ENCODE measurements around the gene APOA4. TPM values are rescaled to one million over a fixed set of nuclear protein-coding genes. Genes with fewer than 3 reads are reported as not detected.

APOA4 gene
- total and polyA plus RNA-seq, 4 donors, result 0.89 to 382 (median 131) TPM

DNA sequence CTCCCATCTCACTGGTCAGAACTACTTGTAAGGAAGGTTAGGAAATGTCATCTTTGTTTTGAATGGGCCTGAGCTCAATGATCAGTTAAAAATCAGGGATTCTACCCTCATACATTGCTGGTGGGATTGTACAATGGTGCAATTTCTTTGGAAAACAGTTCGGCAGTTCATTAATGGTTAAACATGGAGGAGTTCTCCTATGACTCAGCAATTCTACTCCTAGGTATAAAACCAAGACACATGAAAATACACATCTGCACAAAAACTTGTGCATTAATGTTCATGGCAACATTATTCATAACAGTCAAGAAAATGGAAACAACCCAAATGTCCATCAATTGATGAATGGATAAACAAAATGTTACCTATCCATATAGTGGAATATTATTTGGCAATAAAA, 26.6 kb downstream of the APOA4 start:
- DNase-seq (ENCODE audit: low spot score), result no peak
- no peaks in the 10 kb centered on the region for H3K9me3 ChIP-seq (ENCODE audit: control insufficient read depth in 4 of 4, low read length in 3 of 4)
- no peaks in the 10 kb centered on the region for H3K36me3 ChIP-seq (ENCODE audit: control insufficient read depth in 4 of 4, insufficient read depth in 3 of 4, low read depth in 1 of 4, low read length in 3 of 4)
- WGBS, result 69% methylated on average over 1 of the region's 1 CpG
- TF ChIP-seq, protein P1, sequence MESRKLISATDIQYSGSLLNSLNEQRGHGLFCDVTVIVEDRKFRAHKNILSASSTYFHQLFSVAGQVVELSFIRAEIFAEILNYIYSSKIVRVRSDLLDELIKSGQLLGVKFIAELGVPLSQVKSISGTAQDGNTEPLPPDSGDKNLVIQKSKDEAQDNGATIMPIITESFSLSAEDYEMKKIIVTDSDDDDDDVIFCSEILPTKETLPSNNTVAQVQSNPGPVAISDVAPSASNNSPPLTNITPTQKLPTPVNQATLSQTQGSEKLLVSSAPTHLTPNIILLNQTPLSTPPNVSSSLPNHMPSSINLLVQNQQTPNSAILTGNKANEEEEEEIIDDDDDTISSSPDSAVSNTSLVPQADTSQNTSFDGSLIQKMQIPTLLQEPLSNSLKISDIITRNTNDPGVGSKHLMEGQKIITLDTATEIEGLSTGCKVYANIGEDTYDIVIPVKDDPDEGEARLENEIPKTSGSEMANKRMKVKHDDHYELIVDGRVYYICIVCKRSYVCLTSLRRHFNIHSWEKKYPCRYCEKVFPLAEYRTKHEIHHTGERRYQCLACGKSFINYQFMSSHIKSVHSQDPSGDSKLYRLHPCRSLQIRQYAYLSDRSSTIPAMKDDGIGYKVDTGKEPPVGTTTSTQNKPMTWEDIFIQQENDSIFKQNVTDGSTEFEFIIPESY (IDR thresholded peaks at IDR 0.05), result no peak
- no peak for TF ChIP-seq REST (IDR thresholded peaks at IDR 0.05)
- TF ChIP-seq EGR1 (IDR thresholded peaks at IDR 0.05; ENCODE audit: low read depth in 2 of 2), result no peak
- TF ChIP-seq GABPA (IDR thresholded peaks at IDR 0.05 in 1 of 2, conservative IDR thresholded peaks at IDR 0.05 in 1 of 2), result no peak
- TF ChIP-seq JUND (IDR thresholded peaks at IDR 0.05), result no peak
- TF ChIP-seq, protein P2, sequence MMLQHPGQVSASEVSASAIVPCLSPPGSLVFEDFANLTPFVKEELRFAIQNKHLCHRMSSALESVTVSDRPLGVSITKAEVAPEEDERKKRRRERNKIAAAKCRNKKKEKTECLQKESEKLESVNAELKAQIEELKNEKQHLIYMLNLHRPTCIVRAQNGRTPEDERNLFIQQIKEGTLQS (IDR thresholded peaks at IDR 0.05), result no peak
- TF ChIP-seq HNF4G (IDR thresholded peaks at IDR 0.05), result no peak
- no peak for TF ChIP-seq SP1 (IDR thresholded peaks at IDR 0.05)
- no peak for TF ChIP-seq FOXA1 (IDR thresholded peaks at IDR 0.05)
- TF ChIP-seq, protein P3, sequence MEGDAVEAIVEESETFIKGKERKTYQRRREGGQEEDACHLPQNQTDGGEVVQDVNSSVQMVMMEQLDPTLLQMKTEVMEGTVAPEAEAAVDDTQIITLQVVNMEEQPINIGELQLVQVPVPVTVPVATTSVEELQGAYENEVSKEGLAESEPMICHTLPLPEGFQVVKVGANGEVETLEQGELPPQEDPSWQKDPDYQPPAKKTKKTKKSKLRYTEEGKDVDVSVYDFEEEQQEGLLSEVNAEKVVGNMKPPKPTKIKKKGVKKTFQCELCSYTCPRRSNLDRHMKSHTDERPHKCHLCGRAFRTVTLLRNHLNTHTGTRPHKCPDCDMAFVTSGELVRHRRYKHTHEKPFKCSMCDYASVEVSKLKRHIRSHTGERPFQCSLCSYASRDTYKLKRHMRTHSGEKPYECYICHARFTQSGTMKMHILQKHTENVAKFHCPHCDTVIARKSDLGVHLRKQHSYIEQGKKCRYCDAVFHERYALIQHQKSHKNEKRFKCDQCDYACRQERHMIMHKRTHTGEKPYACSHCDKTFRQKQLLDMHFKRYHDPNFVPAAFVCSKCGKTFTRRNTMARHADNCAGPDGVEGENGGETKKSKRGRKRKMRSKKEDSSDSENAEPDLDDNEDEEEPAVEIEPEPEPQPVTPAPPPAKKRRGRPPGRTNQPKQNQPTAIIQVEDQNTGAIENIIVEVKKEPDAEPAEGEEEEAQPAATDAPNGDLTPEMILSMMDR (IDR thresholded peaks at IDR 0.05; ENCODE audit: low read depth, low read length, missing input control), result no peak
- no peak for TF ChIP-seq MAX (IDR thresholded peaks at IDR 0.05)
- TF ChIP-seq YY1 (IDR thresholded peaks at IDR 0.05), result no peak
- no peak for TF ChIP-seq TAF1 (conservative IDR thresholded peaks at IDR 0.05)
- no peak for TF ChIP-seq NR2F2 (IDR thresholded peaks at IDR 0.05)
- TF ChIP-seq RAD21 (IDR thresholded peaks at IDR 0.05), result no peak
- no peak for TF ChIP-seq FOXA2 (IDR thresholded peaks at IDR 0.05)
- no peak overlapping the region for H3K27ac ChIP-seq (ENCODE audit: low read depth in 1 of 2, low read length in 2 of 2)
- peaks cover 7 to 34% (median 19%) of the 10 kb centered on the region in 4 donors for H3K4me1 ChIP-seq (ENCODE audit: control insufficient read depth in 4 of 4, insufficient read depth in 4 of 4, low read length in 3 of 4)
- no peak overlapping the region for H3K9ac ChIP-seq (ENCODE audit: low read depth in 1 of 2, low read length in 2 of 2)
- no peaks in the 10 kb centered on the region for H3K27me3 ChIP-seq (ENCODE audit: control insufficient read depth in 4 of 4, insufficient read depth in 4 of 4, low read length in 3 of 4)
- H3K4me3 ChIP-seq (ENCODE audit: low read depth in 1 of 3, low read length in 3 of 3), result no peak overlapping the region

DNA sequence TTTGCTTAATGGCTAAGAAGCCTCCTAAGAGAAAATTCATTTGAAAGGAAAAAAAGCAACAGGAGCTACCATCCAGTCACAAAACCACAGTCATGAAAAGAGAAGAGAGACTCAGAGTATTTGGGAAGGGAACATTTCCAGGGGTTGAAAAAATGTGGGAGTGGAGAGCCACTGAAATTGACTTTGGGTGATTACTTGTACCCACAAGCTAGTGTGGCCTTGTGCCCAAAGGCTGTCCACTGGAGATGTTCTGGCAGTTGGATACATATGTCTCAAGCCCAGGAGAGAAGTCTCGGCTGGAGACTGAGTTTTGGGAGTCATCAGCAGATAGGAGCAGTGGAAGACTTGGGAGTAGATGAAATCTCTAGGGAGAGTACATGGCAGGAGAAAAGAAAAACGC, 28.3 kb downstream of the APOA4 start:
- Histone ChIP-seq H3K27me3 (ENCODE audit: control insufficient read depth in 4 of 4, insufficient read depth in 4 of 4, low read length in 3 of 4) (no peaks in the 10 kb centered on the region), H3K4me1 (ENCODE audit: control insufficient read depth in 4 of 4, insufficient read depth in 4 of 4, low read length in 3 of 4) (peaks cover 5 to 49% (median 33%) of the 10 kb centered on the region in 4 donors), H3K4me3 (ENCODE audit: low read depth in 1 of 3, low read length in 3 of 3) (no peak overlapping the region), H3K27ac (ENCODE audit: low read depth in 1 of 2, low read length in 2 of 2) (no peak overlapping the region), H3K9ac (ENCODE audit: low read depth in 1 of 2, low read length in 2 of 2) (no peak overlapping the region), H3K9me3 (ENCODE audit: control insufficient read depth in 4 of 4, low read length in 3 of 4) (no peaks in the 10 kb centered on the region), H3K36me3 (ENCODE audit: control insufficient read depth in 4 of 4, insufficient read depth in 3 of 4, low read depth in 1 of 4, low read length in 3 of 4) (peaks cover 0 to 2% (median 0%) of the 10 kb centered on the region in 4 donors)
- 90% methylated on average over 2 of the region's 2 CpGs for WGBS
- no peak for DNase-seq (ENCODE audit: low spot score)
- TF ChIP-seq GABPA (IDR thresholded peaks at IDR 0.05 in 1 of 2, conservative IDR thresholded peaks at IDR 0.05 in 1 of 2) (no peak), SP1 (IDR thresholded peaks at IDR 0.05) (no peak), REST (IDR thresholded peaks at IDR 0.05) (no peak), EGR1 (IDR thresholded peaks at IDR 0.05; ENCODE audit: low read depth in 2 of 2) (no peak), FOXA1 (IDR thresholded peaks at IDR 0.05) (no peak), RXRA (IDR thresholded peaks at IDR 0.05) (no peak), MAX (IDR thresholded peaks at IDR 0.05) (no peak), HNF4G (IDR thresholded peaks at IDR 0.05) (no peak), TAF1 (conservative IDR thresholded peaks at IDR 0.05) (no peak)
- TF ChIP-seq, protein P2 (IDR thresholded peaks at IDR 0.05), result no peak
- TF ChIP-seq, protein P1 (IDR thresholded peaks at IDR 0.05), result no peak
